K562 (cell line): ENCODE measurements around the gene RNF123. TPM values are rescaled to one million over a fixed set of nuclear protein-coding genes. Genes with fewer than 3 reads are reported as not detected.

Experiments used
- CTBP1 ChIP-seq: fragments of 450-650 bp; IDR thresholded peaks from 2 replicates; pipeline ENCODE4 v1.6.1; 2016; ENCODE audit warnings: borderline replicate concordance
- ELK1 ChIP-seq: sonication (generic); formaldehyde crosslinking; IDR thresholded peaks from 2 replicates; pipeline ENCODE4 v1.8.1; 2022; ENCODE audit warnings: missing genetic modification reagents
- EP400 ChIP-seq: fragments of 450-650 bp; IDR thresholded peaks from 2 replicates; pipeline ENCODE4 v1.6.1; 2017; ENCODE audit warnings: antibody characterized with exemption, mild to moderate bottlenecking, moderate library complexity
- FOXK1 ChIP-seq: sonication (generic); formaldehyde crosslinking; IDR thresholded peaks from 2 replicates; pipeline ENCODE4 v1.8.0; 2022; ENCODE audit warnings: missing genetic modification reagents, mild to moderate bottlenecking, borderline replicate concordance
- HCFC1 ChIP-seq: IDR thresholded peaks from 2 replicates; pipeline ENCODE4 v1.6.1; 2012; ENCODE audit warnings: low read depth, low read length, improper control_type of control experiment
- NR4A1 ChIP-seq, 2 experiments: fragments of 250-450 bp in 1 of 2; fragments of 450-650 bp in 1 of 2; sonication (Bioruptor Pico) in 1 of 2; IDR thresholded peaks; 2 replicates each; pipeline versions ENCODE4 v1.4.0 to v1.6.1; 2016 to 2020; ENCODE audit warnings: mild to moderate bottlenecking in 2 of 2, missing compliant biosample characterization in 1 of 2, missing genetic modification characterization in 1 of 2, moderate library complexity in 1 of 2
- PHF8 ChIP-seq: fragments of 200-600 bp; sonication (generic); IDR thresholded peaks from 2 replicates; pipeline ENCODE4 v1.6.1; 2012; ENCODE audit warnings: mixed run types, mild to moderate bottlenecking, inconsistent platforms, low read length, moderate library complexity, borderline replicate concordance
- REST ChIP-seq, 2 experiments: fragments of 450-650 bp; formaldehyde crosslinking in 1 of 2; IDR thresholded peaks; 2 replicates each; pipeline versions ENCODE4 v1.4.0 to v1.6.1; 2014 to 2020; ENCODE audit warnings: mild to moderate bottlenecking in 2 of 2, borderline replicate concordance in 1 of 2, low read depth in 1 of 2
- RUNX1 ChIP-seq: sonication (generic); IDR thresholded peaks from 2 replicates; pipeline ENCODE4 v1.6.1; 2016; ENCODE audit warnings: antibody characterized with exemption, low read depth
- TOE1 ChIP-seq, 2 experiments: fragments of 450-650 bp in 1 of 2; sonication (generic) in 1 of 2; formaldehyde crosslinking in 1 of 2; IDR thresholded peaks; 2 replicates each; pipeline versions ENCODE4 v1.7.1 to v1.8.0; 2016 to 2022; ENCODE audit warnings: borderline replicate concordance in 2 of 2, mild to moderate bottlenecking in 2 of 2, antibody characterized with exemption in 1 of 2, inconsistent platforms in 1 of 2, low read depth in 1 of 2, missing genetic modification reagents in 1 of 2, moderate library complexity in 1 of 2
- ZNF696 ChIP-seq: fragments of 250-450 bp; sonication (Bioruptor Pico); conservative IDR thresholded peaks from 2 replicates; pipeline ENCODE4 v1.4.0; 2020; ENCODE audit warnings: mild to moderate bottlenecking, moderate library complexity
- polyA plus RNA-seq, 8 experiments: library from polyadenylated mRNA; depleted of rRNA in 4 of 8; stranded (reverse) in 5 of 8; unstranded in 3 of 8; fragments of >200 nt; fragmentation: Nextera tagmentation in 2 of 8; fragmentation: Illumina TruSeq in 1 of 8; extraction: Ambion mirVana in 2 of 8; extraction: Trizol in 1 of 8; gene quantifications; 2 replicates each; pipeline versions ENCODE4 v1.2.1 to v1.2.3, GENCODE V29; 2011 to 2014; ENCODE audit warnings: inconsistent platforms in 1 of 8, missing spikeins in 1 of 8
- total RNA-seq, 7 experiments: library from RNA; depleted of rRNA in 6 of 7; stranded (reverse); fragments of >200 nt in 6 of 7; fragmentation: Illumina TruSeq in 2 of 7; extraction: Trizol in 2 of 7; gene quantifications; 2 replicates each; pipeline versions ENCODE4 v1.2.1 to v1.2.3, GENCODE V29; 2011 to 2021; ENCODE audit warnings: low replicate concordance in 1 of 7
- TF ChIP-seq, protein P1 (sequence below): fragments of 450-650 bp; IDR thresholded peaks from 2 replicates; pipeline ENCODE4 v1.6.1; 2016
- TF ChIP-seq, protein P2 (sequence below): IDR thresholded peaks from 3 replicates; pipeline ENCODE4 v1.6.1; 2011; ENCODE audit warnings: borderline replicate concordance, mild to moderate bottlenecking; ENCODE audit not compliant: insufficient read length, insufficient read depth

RNF123 gene
- total and polyA plus RNA-seq, 9 of the 15 experiments (the other 6 are each of a cell fraction or from before 2014, with no cell fraction given): 8.7 to 53.1 (median 17.5) TPM

- TF ChIP-seq REST (IDR thresholded peaks at IDR 0.05; ENCODE audit: borderline replicate concordance): peak; percentile 80
- TF ChIP-seq REST (CRISPR knock-in tag; IDR thresholded peaks at IDR 0.05; ENCODE audit: low read depth): peak; percentile 40; the same call in 1 of the 2 replicates
- TF ChIP-seq, protein P1, sequence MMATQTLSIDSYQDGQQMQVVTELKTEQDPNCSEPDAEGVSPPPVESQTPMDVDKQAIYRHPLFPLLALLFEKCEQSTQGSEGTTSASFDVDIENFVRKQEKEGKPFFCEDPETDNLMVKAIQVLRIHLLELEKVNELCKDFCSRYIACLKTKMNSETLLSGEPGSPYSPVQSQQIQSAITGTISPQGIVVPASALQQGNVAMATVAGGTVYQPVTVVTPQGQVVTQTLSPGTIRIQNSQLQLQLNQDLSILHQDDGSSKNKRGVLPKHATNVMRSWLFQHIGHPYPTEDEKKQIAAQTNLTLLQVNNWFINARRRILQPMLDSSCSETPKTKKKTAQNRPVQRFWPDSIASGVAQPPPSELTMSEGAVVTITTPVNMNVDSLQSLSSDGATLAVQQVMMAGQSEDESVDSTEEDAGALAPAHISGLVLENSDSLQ: 0 out of 2 replicates have a peak, but pooled peaks have one; percentile 30
- TF ChIP-seq HCFC1: peak; percentile 73
- TF ChIP-seq PHF8: peak; percentile 85; the same call in 1 of the 2 replicates
- TF ChIP-seq, protein P2, sequence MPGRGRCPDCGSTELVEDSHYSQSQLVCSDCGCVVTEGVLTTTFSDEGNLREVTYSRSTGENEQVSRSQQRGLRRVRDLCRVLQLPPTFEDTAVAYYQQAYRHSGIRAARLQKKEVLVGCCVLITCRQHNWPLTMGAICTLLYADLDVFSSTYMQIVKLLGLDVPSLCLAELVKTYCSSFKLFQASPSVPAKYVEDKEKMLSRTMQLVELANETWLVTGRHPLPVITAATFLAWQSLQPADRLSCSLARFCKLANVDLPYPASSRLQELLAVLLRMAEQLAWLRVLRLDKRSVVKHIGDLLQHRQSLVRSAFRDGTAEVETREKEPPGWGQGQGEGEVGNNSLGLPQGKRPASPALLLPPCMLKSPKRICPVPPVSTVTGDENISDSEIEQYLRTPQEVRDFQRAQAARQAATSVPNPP: no peak
- TF ChIP-seq ZNF696 (CRISPR knock-in tag): no peak
- 0 out of 2 replicates have a peak, but pooled peaks have one; percentile 25 for TF ChIP-seq TOE1 (IDR thresholded peaks at IDR 0.05; ENCODE audit: borderline replicate concordance)
- TF ChIP-seq TOE1 (CRISPR knock-in tag; IDR thresholded peaks at IDR 0.05; ENCODE audit: borderline replicate concordance, low read depth): no peak
- no peak for TF ChIP-seq NR4A1 (CRISPR knock-in tag; IDR thresholded peaks at IDR 0.05)
- TF ChIP-seq NR4A1 (tag; IDR thresholded peaks at IDR 0.05): no peak
- peak; percentile 60; the same call in 1 of the 2 replicates for TF ChIP-seq FOXK1
- TF ChIP-seq ELK1: no peak
- TF ChIP-seq RUNX1: no peak
- TF ChIP-seq CTBP1: peak; percentile 63
- TF ChIP-seq EP400: peak; percentile 93
Observed at GRCh38 chr3:49723628-49724551, 34.5 kb downstream of the RNF123 start, which contains the start of gene GMPPB (continued).
